SK-N-MC (cell line): ENCODE results near the gene DALRD3.

Experiments
- DNase-seq: peaks from one replicate; pipeline ENCODE4 v3.0.0-alpha.2; 2011; ENCODE audit warnings: low read depth, low spot score
- H3K27ac ChIP-seq: fragments of 200-600 bp; sonication (generic); 2 replicates; pipeline ENCODE4 v1.5.1; 2016; ENCODE audit warnings: mixed run types
- H3K36me3 ChIP-seq: fragments of 200-600 bp; sonication (generic); 2 replicates; pipeline ENCODE4 v1.6.1; 2017; ENCODE audit warnings: antibody characterized with exemption, low read length, mixed read lengths; ENCODE audit not compliant: insufficient read depth
- H3K4me3 ChIP-seq: fragments of 200-600 bp; sonication (generic); 2 replicates; pipeline ENCODE4 v1.5.1; 2016
- H3K9ac ChIP-seq: fragments of 200-600 bp; sonication (generic); 2 replicates; pipeline ENCODE4 v1.8.0; 2017; ENCODE audit warnings: mixed run types, mixed read lengths; ENCODE audit not compliant: insufficient read length
- H3K9me3 ChIP-seq: fragments of 200-600 bp; sonication (generic); 2 replicates; pipeline ENCODE4 v1.6.1; 2017; ENCODE audit warnings: low read depth, mild to moderate bottlenecking, antibody characterized with exemption, low read length, moderate library complexity, mixed read lengths
- EZH2 ChIP-seq: fragments of 200-600 bp; sonication (generic); IDR thresholded peaks from one replicate; pipeline ENCODE4 v1.6.1; 2017; ENCODE audit warnings: antibody characterized with exemption
- FOXP2 ChIP-seq: optimal IDR thresholded peaks from 2 replicates; pipeline ENCODE3; 2011; ENCODE audit warnings: mild to moderate bottlenecking, moderate library complexity; ENCODE audit not compliant: insufficient read depth; ENCODE audit errors: extremely low read length, control extremely low read depth
- POLR2AphosphoS5 ChIP-seq: IDR thresholded peaks from 2 replicates; pipeline ENCODE4 v1.6.1; 2012; ENCODE audit warnings: mild to moderate bottlenecking, low read depth, low read length, borderline replicate concordance

The DALRD3 gene

GRCh38 chr3:48982686-48983085 is 35.7 kb downstream of the DALRD3 start:
- no peak overlapping the region for H3K27ac ChIP-seq
- H3K9ac ChIP-seq: no peak overlapping the region
- no peaks in the 10 kb centered on the region for H3K9me3 ChIP-seq
- no peak for DNase-seq
- no peak for TF ChIP-seq POLR2AphosphoS5
- no peak for TF ChIP-seq FOXP2
- no peak for TF ChIP-seq EZH2
- H3K4me3 ChIP-seq: no peak overlapping the region
- H3K36me3 ChIP-seq: peaks cover 17% of the 10 kb centered on the region; the same call in 1 of the 2 replicates

GRCh38 chr3:48982016-48982415 is 36.4 kb downstream of the DALRD3 start:
- H3K9ac ChIP-seq: no peak overlapping the region
- no peaks in the 10 kb centered on the region for H3K9me3 ChIP-seq
- H3K36me3 ChIP-seq: peaks cover 17% of the 10 kb centered on the region; the same call in 1 of the 2 replicates
- DNase-seq: no peak
- no peak overlapping the region for H3K4me3 ChIP-seq
- no peak for TF ChIP-seq EZH2
- TF ChIP-seq POLR2AphosphoS5: no peak
- TF ChIP-seq FOXP2: no peak
- no peak overlapping the region for H3K27ac ChIP-seq

GRCh38 chr3:48980295-48980694 is 38.1 kb downstream of the DALRD3 start:
- no peak overlapping the region for H3K4me3 ChIP-seq
- DNase-seq: no peak
- no peak for TF ChIP-seq POLR2AphosphoS5
- no peak for TF ChIP-seq EZH2
- TF ChIP-seq FOXP2: no peak
- no peak overlapping the region for H3K27ac ChIP-seq
- H3K36me3 ChIP-seq: peaks cover 17% of the 10 kb centered on the region; the same call in 1 of the 2 replicates
- no peaks in the 10 kb centered on the region for H3K9me3 ChIP-seq
- H3K9ac ChIP-seq: no peak overlapping the region

GRCh38 chr3:48979451-48979850 is 38.9 kb downstream of the DALRD3 start:
- no peak overlapping the region for H3K4me3 ChIP-seq
- no peak overlapping the region for H3K27ac ChIP-seq
- TF ChIP-seq FOXP2 (no peak), POLR2AphosphoS5 (no peak), EZH2 (no peak)
- no peak overlapping the region for H3K9ac ChIP-seq
- H3K9me3 ChIP-seq: no peaks in the 10 kb centered on the region
- no peak for DNase-seq
- H3K36me3 ChIP-seq: peaks cover 23% of the 10 kb centered on the region; the same call in 1 of the 2 replicates

- Histone ChIP-seq H3K36me3 (peaks cover 33% of the 10 kb centered on the region; the same call in 1 of the 2 replicates), H3K9me3 (no peaks in the 10 kb centered on the region), H3K27ac (no peak overlapping the region), H3K4me3 (no peak overlapping the region), H3K9ac (no peak overlapping the region)
- no peak for DNase-seq
- TF ChIP-seq POLR2AphosphoS5: no peak
- TF ChIP-seq EZH2: no peak
- no peak for TF ChIP-seq FOXP2
Measured at GRCh38 chr3:48974076-48974864, 44.1 kb downstream of the DALRD3 start.

GRCh38 chr3:48970586-48970985 is 47.8 kb downstream of the DALRD3 start:
- H3K27ac ChIP-seq: no peak overlapping the region
- H3K4me3 ChIP-seq: no peak overlapping the region
- H3K36me3 ChIP-seq: peaks cover 42% of the 10 kb centered on the region; the same call in 1 of the 2 replicates
- DNase-seq: no peak
- H3K9me3 ChIP-seq: no peaks in the 10 kb centered on the region
- no peak overlapping the region for H3K9ac ChIP-seq
- TF ChIP-seq EZH2 (no peak), FOXP2 (no peak)

GRCh38 chr3:48966876-48967361 is 51.5 kb downstream of the DALRD3 start:
- Histone ChIP-seq H3K4me3 (no peak overlapping the region), H3K9me3 (no peaks in the 10 kb centered on the region), H3K36me3 (peaks cover 29% of the 10 kb centered on the region; the same call in 1 of the 2 replicates), H3K27ac (no peak overlapping the region), H3K9ac (no peak overlapping the region)
- no peak for TF ChIP-seq FOXP2
- DNase-seq: no peak

- Histone ChIP-seq H3K9ac (no peak overlapping the region), H3K27ac (no peak overlapping the region), H3K36me3 (peaks cover 24% of the 10 kb centered on the region; the same call in 1 of the 2 replicates), H3K4me3 (no peak overlapping the region), H3K9me3 (no peaks in the 10 kb centered on the region)
- TF ChIP-seq POLR2AphosphoS5 (no peak), EZH2 (no peak), FOXP2 (no peak)
- no peak for DNase-seq
Measured at GRCh38 chr3:48966367-48966766, 52.0 kb downstream of the DALRD3 start.
